ENCODE results near the gene NPAS3. TPM values are rescaled to one million over a fixed set of nuclear protein-coding genes. Genes with fewer than 3 reads are reported as not detected.

Gene NPAS3
- total RNA-seq, 1 experiment from 2014 or later: not detected

- BruUV-seq (replicated peaks): no TSS peak
- Histone ChIP-seq H3K9ac (ENCODE audit: low read length) (no peak overlapping the region), H3K9me3 (ENCODE audit: control insufficient read depth in 1 of 2, insufficient read depth in 1 of 2, low read depth in 1 of 2, low read length in 2 of 2) (no peaks in the 10 kb centered on the region), H3K79me2 (ENCODE audit: insufficient read depth, low read length) (no peaks in the 10 kb centered on the region), H3K9me2 (ENCODE audit: insufficient read depth) (no peaks in the 10 kb centered on the region), H4K20me1 (ENCODE audit: insufficient read depth) (no peaks in the 10 kb centered on the region), H2AFZ (ENCODE audit: low read depth, low read length, poor library complexity, severe bottlenecking) (no peak overlapping the region), H3K27me3 (ENCODE audit: insufficient read depth, low read length) (no peaks in the 10 kb centered on the region), H3K4me2 (ENCODE audit: low read length) (no peak overlapping the region), H3K4me3 (replicated peaks in 1 of 2; ENCODE audit: low read depth in 1 of 2, low read length in 2 of 2) (no peak overlapping the region), H3K4me1 (ENCODE audit: control insufficient read depth in 1 of 2, insufficient read depth in 2 of 2, low read length in 2 of 2) (no peaks in the 10 kb centered on the region), H3K27ac (ENCODE audit: low read depth, low read length) (no peak overlapping the region), H3K36me3 (ENCODE audit: control insufficient read depth in 1 of 2, insufficient read depth in 2 of 2, low read length in 2 of 2) (no peaks in the 10 kb centered on the region)
- intact Hi-C loops (cut with micrococcal nuclease): no loop called here
- ChIA-PET POLR2A (no interaction called here), CTCF (no interaction called here), RAD21 (ENCODE audit: low non-redundant PET in 1 of 2, low total read pairs in 2 of 2, uncharacterized antibody in 2 of 2, unreplicated experiment in 2 of 2) (no interaction called here)
- DNase-seq (ENCODE audit: low read depth, low spot score) (no peak), ATAC-seq (no peak)
- TF ChIP-seq POLR2A (IDR thresholded peaks at IDR 0.05; ENCODE audit: borderline replicate concordance, extremely low read depth, insufficient read depth, insufficient read length) (no peak), CTCF (IDR thresholded peaks at IDR 0.05 in 2 of 3, conservative IDR thresholded peaks at IDR 0.05 in 1 of 3; ENCODE audit: borderline replicate concordance in 1 of 3, insufficient read depth in 1 of 3, low read depth in 2 of 3, low read length in 2 of 3) (no peak), MAX (IDR thresholded peaks at IDR 0.05) (no peak), ZNF274 (IDR thresholded peaks at IDR 0.05; ENCODE audit: low read depth, low read length) (no peak), CBX3 (IDR thresholded peaks at IDR 0.05; ENCODE audit: low read depth) (no peak), REST (IDR thresholded peaks at IDR 0.05; ENCODE audit: low read depth) (no peak), ATF3 (IDR thresholded peaks at IDR 0.05) (no peak), CEBPB (IDR thresholded peaks at IDR 0.05; ENCODE audit: low read depth) (no peak), RAD21 (IDR thresholded peaks at IDR 0.05; ENCODE audit: low read depth) (no peak), POLR2AphosphoS5 (IDR thresholded peaks at IDR 0.05; ENCODE audit: low read depth, low read length) (no peak), TCF7L2 (IDR thresholded peaks at IDR 0.05; ENCODE audit: borderline replicate concordance, extremely low read depth, insufficient read depth, insufficient read length) (no peak), YY1 (IDR thresholded peaks at IDR 0.05; ENCODE audit: extremely low read depth, insufficient replicate concordance, low read depth, low read length) (no peak), ZBTB33 (IDR thresholded peaks at IDR 0.05; ENCODE audit: extremely low read depth, insufficient replicate concordance, low read length) (no peak)
Measured at GRCh38 chr14:33493990-33494389, 555.3 kb downstream of the NPAS3 start.
